ENCODE measurements around the gene KRTAP10-2. TPM values are rescaled to one million over a fixed set of nuclear protein-coding genes. Genes with fewer than 3 reads are reported as not detected.

Gene KRTAP10-2
- total and polyA plus RNA-seq, 9 of the 15 experiments (the other 6 are each of a cell fraction or from before 2014, with no cell fraction given): not detected

DNA sequence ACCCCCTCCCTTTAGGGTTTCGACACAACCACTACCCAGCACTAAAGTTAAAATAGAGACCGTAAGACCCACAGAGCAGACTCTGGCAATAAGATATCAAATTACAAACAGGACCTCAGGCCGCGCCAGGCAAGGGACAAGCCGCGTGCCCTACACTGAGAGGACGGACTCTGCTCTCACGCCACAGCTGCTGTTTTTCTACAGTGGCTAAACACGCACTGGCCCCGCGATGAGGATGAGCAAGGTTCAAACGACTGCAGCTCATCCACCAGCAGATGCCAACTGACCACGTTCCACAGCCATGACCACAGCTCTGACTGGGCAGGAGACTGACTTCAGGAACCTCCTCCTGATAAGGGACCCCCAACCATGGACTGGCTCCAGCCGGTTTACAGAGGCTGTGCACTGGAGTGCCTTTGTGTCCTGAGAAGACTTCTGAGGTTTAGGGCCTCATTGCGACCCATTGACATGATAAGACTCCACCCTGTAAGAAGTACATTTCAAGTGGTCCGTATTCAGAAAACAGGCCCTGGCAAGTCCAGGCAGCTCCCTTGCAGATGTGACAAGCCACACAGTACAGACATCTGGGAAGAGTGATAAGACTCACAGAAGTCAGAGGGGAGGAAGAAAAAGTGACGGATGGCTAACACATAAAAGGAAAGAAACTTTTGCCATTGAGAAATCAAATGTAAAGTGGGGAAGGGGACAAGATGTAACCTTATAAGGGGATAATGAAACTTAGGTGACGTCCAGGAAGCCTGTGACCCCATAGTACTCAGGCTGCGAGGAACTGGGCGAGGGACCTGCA lies 42.5 kb upstream of the KRTAP10-2 start (continued):
- TF ChIP-seq, protein P1, sequence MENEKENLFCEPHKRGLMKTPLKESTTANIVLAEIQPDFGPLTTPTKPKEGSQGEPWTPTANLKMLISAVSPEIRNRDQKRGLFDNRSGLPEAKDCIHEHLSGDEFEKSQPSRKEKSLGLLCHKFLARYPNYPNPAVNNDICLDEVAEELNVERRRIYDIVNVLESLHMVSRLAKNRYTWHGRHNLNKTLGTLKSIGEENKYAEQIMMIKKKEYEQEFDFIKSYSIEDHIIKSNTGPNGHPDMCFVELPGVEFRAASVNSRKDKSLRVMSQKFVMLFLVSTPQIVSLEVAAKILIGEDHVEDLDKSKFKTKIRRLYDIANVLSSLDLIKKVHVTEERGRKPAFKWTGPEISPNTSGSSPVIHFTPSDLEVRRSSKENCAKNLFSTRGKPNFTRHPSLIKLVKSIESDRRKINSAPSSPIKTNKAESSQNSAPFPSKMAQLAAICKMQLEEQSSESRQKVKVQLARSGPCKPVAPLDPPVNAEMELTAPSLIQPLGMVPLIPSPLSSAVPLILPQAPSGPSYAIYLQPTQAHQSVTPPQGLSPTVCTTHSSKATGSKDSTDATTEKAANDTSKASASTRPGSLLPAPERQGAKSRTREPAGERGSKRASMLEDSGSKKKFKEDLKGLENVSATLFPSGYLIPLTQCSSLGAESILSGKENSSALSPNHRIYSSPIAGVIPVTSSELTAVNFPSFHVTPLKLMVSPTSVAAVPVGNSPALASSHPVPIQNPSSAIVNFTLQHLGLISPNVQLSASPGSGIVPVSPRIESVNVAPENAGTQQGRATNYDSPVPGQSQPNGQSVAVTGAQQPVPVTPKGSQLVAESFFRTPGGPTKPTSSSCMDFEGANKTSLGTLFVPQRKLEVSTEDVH (IDR thresholded peaks at IDR 0.05; ENCODE audit: low read depth, partially characterized antibody): no peak
- TF ChIP-seq DPF2 (IDR thresholded peaks at IDR 0.05) (peak; percentile 95), KAT2B (IDR thresholded peaks at IDR 0.05; ENCODE audit: low read depth, low read length) (peak; percentile 39), SAFB2 (IDR thresholded peaks at IDR 0.05; ENCODE audit: borderline replicate concordance, low read depth, low read length, severe bottlenecking) (no peak), ZBED1 (IDR thresholded peaks at IDR 0.05) (no peak), ZNF507 (tag; conservative IDR thresholded peaks at IDR 0.05) (no peak), POLR3A (IDR thresholded peaks at IDR 0.05; ENCODE audit: borderline replicate concordance, extremely low read depth, insufficient read depth, insufficient read length) (no peak), ZNF239 (CRISPR knock-in tag; IDR thresholded peaks at IDR 0.05) (no peak), XRCC5 (IDR thresholded peaks at IDR 0.05; ENCODE audit: low read depth, low read length) (no peak), GATAD2B (IDR thresholded peaks at IDR 0.05; ENCODE audit: borderline replicate concordance) (no peak), PRPF4 (IDR thresholded peaks at IDR 0.05; ENCODE audit: insufficient read depth, low read depth, low read length, poor library complexity, severe bottlenecking) (no peak), ZNF316 (IDR thresholded peaks at IDR 0.05) (no peak)
- TF ChIP-seq, protein P2, sequence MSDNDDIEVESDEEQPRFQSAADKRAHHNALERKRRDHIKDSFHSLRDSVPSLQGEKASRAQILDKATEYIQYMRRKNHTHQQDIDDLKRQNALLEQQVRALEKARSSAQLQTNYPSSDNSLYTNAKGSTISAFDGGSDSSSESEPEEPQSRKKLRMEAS (CRISPR knock-in tag; IDR thresholded peaks at IDR 0.05): peak; percentile 37; the same call in 1 of the 2 replicates
- TF ChIP-seq, protein P3, sequence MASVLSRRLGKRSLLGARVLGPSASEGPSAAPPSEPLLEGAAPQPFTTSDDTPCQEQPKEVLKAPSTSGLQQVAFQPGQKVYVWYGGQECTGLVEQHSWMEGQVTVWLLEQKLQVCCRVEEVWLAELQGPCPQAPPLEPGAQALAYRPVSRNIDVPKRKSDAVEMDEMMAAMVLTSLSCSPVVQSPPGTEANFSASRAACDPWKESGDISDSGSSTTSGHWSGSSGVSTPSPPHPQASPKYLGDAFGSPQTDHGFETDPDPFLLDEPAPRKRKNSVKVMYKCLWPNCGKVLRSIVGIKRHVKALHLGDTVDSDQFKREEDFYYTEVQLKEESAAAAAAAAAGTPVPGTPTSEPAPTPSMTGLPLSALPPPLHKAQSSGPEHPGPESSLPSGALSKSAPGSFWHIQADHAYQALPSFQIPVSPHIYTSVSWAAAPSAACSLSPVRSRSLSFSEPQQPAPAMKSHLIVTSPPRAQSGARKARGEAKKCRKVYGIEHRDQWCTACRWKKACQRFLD (CRISPR knock-in tag; IDR thresholded peaks at IDR 0.05): peak; percentile 91
- TF ChIP-seq, protein P4, sequence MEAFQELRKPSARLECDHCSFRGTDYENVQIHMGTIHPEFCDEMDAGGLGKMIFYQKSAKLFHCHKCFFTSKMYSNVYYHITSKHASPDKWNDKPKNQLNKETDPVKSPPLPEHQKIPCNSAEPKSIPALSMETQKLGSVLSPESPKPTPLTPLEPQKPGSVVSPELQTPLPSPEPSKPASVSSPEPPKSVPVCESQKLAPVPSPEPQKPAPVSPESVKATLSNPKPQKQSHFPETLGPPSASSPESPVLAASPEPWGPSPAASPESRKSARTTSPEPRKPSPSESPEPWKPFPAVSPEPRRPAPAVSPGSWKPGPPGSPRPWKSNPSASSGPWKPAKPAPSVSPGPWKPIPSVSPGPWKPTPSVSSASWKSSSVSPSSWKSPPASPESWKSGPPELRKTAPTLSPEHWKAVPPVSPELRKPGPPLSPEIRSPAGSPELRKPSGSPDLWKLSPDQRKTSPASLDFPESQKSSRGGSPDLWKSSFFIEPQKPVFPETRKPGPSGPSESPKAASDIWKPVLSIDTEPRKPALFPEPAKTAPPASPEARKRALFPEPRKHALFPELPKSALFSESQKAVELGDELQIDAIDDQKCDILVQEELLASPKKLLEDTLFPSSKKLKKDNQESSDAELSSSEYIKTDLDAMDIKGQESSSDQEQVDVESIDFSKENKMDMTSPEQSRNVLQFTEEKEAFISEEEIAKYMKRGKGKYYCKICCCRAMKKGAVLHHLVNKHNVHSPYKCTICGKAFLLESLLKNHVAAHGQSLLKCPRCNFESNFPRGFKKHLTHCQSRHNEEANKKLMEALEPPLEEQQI (IDR thresholded peaks at IDR 0.05): 0 out of 2 replicates have a peak, but pooled peaks have one; percentile 16

Measured in K562 (cell line).